Embryonic facial prominence (tissue), 1 donor: ENCODE results near the gene ANK3.

ENCODE experiments used
- DNase-seq: peaks from one replicate; pipeline ENCODE4 v3.0.0-alpha.2; 2016; ENCODE audit errors: extremely low spot score

The ANK3 gene

DNA sequence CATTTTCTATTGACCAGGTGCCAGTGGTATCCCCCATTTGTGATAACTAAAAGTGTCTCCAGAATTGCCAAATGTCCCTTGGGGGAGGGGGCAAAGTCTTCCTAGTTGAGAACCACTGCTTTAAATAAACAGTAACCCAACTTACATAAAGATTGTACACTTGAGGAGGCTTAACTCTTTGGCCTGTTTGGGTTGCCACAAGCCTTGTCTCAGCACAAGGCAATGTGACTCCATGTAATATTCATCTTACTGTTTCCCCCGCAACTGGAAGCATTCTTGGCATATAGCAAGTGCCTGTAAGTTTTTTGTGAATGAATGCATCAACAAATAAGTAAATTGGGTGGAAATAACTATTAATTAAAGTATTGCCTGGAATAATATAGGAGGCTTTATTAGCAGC lies 108.3 kb downstream of the ANK3 start:
- DNase-seq, result no peak

DNA sequence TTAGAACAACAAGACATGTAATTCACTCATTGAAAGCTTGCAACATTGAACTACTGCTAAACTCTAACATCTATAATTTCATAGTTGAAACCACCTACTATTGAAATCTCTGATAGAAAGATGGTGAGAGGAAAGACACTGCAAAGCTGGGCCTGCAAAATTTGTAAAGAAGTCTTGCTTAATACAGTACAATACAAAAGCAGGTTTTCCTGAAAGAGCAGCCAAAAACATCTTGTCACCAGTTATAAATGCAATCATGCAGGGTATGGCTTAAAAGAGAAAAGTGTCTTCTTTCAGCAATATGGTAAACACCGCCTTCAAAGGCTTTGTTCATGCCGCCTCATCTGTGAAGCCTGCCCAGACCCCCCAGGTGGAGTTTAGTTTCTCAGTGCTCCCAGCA lies 109.2 kb downstream of the ANK3 start:
- DNase-seq, result no peak

DNA sequence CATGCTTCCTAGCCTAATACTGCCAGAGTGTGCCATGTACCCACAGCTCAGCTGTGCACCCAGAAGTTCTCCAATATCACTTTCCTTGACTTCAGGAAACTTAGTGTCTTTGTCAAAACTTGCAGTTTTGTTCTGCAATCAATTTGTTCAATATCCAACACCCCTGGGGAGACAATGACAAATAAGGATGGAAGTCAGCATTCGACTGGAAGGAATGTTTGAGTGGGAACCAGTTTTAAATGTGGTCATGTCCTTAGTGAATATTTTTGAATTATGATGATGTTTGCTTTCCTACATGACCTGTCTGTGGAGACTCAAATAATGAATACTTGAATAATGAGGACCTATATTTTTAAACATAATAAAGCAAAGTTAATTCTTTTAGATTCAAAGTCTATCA lies 112.0 kb downstream of the ANK3 start:
- no peak for DNase-seq

DNA sequence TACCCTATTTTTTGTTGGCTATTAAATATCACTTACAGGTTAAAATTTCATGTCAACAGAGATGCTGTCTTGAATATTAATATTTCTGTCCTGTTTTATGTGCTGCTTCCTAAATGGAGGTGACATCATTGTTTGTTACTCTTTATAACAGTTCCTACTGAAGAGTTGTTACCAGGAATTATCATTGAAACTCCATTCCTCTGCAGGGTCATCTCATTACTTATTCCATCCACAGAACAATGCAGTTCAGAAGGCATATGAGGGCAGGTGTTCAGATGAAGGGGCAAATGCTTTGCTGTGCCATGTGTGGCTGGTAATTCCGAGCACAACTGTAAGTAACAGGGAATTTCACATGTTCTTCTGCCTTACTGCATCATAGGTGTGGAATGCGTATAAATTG lies 113.4 kb downstream of the ANK3 start:
- no peak for DNase-seq

DNA sequence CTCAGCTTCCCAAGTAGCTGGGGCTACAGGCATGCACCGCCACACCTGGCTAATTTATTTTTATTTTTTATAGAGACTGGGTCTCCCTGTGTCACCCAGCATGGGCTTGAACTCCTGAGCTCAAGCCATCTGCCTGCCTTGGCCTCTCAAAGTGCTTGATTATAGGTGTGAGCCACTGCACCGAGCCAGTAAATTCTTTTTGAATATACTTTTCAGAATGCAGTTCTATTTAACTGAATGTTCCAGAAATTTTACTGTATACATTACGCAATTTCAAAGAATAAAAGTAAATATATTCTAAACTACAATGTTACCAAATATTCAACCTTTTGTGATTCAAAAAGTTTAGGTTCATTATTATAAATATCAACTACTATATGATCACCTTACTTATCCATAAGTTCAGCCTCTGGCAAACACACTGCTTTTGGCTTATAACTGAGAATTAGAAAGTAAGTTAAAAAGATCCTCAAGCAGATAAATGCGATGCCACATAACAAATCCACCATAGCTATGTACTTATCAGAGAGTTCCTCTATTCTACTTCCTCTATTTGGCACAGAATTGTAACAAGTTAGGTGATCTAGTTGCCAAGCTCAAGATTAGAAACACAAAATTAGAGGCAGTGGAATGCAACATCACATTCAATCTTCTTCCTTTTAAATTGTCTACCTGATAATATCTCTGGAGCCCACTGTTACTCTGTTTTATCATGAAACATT lies 118.2 kb downstream of the ANK3 start:
- no peak for DNase-seq

DNA sequence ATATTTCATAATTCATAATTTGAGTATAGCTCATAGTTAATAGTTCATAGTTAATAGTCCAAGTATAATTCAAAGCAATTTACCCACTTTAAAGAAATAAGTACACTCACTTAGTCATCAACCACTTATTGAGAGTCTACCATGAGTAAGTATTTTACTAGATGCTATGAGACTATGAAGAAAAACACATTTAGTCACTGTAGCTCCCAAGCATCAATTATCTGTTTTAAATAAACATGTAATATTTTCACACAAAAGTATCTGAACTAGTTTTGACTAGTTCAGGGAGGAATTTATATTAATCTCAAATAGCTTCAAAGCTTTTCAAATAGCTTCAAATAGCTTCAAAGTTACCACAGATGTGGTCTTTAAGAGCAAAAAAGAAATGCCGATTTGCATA lies 119.2 kb downstream of the ANK3 start:
- DNase-seq, result no peak

DNA sequence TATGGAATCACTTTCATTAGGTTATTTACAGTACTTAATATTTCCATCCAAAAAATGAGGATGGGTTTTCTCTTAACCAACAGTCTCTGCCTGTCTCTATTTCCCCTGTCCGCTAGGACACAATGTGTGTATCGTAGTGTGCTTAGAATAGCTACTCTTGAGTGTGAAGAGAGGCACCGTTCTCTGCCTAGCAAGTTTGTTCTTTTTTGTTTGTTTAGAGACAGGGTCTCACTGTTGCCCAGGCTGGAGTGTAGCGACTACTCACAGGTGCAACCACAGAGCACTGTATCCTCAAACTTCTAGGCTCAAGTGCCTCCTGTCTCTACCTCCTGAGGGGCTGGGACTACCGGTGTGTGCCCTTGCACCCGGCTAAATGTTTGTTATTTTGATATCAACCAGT lies 121.9 kb downstream of the ANK3 start:
- DNase-seq, result no peak

DNA sequence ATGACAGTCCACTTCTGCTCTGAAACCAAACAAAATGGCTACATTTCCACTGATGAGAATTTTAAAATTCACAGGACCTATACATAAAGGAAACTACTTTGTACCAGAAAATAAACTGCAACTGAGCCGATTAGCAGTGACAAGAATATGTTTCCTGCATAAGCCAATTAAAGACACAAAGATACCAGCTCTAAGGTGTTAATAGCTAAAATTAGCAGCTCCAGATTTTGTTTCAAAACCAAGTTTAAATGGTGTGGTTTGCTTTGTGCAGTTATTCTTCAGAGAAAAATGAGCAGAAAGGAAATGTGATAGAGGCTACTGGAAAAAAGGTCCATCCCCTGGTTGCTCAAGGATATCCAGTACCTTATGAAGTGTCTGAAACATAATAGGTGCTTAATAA lies 123.2 kb downstream of the ANK3 start:
- no peak for DNase-seq

DNA sequence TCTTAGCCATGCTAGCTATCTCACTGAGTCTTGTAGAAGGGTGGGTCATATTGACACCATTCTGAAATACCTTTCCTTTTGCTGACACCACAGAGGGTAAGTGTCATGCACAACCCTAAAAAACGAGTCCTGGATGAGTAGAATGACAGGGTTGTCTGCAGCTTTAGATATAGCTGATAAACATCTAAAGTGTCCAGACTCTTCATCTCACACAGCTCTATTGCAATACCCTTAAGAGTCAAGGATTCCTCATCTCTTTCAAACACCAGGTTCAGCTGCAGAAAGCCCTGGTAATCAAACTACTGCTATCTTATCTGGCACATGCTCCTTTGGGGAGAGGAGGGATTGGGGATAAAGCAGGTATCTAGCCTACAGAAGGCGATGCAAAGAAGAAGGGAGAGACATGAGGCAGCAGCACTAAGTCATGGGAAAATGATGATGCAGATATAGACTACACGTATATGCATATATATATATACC lies 127.0 kb downstream of the ANK3 start:
- no peak for DNase-seq

DNA sequence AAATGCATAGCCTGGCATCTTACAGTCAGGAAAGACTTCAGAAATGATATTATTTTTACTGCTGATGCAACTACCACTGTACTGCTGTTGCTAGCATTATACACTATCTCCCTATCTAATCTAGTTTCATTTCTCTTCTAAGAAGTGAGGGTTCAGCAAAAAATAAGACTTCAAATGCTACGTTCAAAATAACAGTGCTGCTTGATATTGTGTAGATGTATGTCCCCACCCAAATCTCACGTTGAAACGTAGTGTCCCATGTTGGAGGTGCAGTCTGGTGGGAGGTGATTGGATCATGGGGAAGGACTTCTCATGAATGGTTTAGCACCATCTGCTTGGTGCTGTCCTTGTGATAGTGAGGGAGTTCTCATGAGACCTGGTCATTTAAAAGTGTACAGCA lies 129.4 kb downstream of the ANK3 start:
- DNase-seq, result no peak

DNA sequence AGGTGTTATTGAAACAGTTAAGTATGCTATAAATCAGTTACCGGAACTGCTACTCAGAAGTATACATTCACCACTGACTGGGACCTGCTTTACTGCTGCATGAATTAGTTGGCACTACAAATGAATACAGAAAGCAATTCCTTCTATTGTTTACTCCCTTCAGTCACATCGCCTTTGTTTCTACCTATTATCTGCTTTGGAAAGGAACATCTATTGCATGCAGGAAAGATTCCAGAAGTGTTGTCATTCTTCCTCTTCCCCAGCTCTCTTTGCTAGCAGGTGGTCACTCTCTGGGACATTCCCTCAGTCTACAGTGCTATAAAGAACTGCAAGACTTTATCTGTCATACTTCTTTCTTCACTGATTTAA lies 131.3 kb downstream of the ANK3 start:
- no peak for DNase-seq

DNA sequence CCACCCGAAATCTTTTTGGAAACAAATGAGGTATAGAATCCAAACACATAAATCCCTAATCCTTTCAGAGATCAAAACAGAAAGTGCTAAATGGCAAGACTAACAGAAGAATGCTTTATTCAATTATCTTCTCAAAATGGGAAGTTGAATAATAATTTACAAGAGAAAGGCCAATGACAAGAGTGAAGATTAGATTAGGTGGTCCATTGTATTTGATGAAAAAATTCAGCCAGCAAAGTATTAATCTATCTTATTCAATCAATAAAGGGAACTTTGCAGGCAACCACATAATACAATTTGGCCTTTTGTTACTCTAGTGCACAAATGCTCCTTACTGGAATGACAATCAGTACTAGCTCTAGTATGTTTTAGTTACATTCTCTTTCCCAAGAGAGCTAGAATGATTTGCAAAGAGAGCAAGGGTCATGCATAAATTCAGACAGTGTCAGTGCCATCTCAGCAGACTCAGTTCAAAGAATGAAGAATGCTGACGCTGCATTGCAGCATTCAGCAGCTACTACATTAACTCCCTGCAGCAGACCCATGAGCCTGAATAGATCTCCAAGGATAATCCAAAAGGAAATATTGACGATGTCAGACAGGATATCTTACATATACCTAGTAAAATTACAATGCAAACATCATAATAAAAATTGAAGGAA lies 131.8 kb downstream of the ANK3 start:
- no peak for DNase-seq

DNA sequence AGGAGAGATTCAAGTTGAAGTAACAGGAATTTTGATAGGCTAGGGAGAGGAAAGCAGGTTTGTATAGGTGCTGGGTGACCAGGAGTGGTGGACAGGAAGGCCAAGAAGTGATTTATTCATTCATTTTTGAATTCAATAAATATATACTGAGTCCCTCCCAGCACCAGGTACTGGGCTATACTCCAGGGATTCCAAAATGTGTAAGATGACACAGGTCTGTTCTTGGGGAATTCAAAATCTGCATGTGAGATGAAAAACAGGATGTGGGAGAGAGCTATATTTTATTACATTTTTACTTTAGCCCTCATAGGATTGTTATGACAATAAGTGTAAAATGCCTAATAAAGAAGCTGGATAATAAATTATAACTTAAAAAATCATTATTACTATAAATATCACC lies 134.9 kb downstream of the ANK3 start:
- DNase-seq, result no peak

DNA sequence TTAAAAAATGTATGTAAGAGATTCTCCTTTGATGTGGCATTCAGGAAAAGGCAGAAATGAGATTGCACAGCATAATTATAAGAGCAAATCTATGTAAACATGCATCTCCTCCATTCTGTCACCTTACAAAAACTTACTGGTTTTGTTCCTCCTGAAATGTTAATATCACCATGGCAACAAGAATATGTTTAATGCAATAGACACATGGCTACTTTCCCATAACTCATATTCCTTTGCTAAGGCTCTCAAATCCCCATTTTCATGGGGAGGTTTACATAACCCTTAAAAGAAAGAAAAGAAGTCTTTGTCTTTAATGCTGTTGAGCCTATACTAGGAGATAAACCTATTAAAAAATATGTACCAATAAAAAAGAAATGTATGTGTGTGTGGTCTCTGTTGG lies 136.2 kb downstream of the ANK3 start:
- no peak for DNase-seq

DNA sequence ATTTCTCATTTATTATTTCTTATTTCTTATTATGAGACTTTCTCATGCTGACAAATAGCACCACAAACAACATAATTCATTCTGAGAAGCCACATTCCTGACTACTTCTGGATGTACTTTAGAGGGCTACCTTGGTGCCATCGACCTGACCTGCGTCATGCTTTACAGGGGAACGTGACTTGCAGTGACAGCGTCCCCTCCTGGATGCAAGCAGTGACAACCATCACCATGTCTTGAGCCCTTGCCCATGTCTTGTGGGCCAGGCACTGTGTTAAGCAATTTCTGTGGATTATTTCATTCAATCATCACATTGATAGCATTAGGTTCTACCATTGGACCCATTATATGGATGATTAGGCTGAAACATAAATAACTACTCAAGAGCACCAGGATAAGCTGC lies 137.0 kb downstream of the ANK3 start:
- DNase-seq, result no peak

DNA sequence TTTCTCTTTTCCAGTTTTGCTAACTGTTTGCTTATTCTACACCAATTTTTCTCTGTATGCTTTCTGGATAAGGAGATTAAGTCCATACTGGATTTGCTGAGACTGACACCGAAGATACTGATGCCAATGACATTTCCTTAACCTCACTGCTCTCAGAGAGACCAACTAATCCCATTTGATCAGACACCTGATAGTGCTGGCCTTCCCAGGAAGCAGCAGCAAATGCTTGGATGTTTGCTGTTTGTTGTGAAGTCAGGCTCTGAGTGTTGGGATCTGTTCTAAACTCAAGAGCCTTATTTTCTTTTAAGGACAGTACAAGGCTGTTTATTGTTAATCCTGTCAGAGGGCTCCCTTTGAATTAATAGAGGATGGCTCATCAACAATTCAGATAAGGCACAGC lies 143.3 kb downstream of the ANK3 start:
- no peak for DNase-seq

DNA sequence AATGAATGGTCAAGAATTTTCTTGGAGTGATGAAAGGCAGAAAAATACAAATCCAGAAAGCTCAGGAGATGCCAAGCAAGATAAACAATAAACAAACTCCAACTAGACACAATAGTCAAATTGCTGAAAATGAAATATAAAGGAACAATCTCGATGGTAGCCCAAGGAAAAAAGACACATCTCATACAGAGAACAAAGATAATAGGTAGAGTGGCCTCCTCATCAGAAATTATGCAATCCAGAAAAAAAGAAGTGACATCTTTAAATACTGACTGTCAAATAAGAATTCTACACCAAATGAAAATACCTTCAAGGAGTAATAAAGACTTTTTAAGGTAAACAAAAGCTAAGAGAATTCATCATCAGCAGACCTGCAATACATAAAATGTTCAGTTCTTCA lies 150.4 kb downstream of the ANK3 start:
- DNase-seq, result no peak

DNA sequence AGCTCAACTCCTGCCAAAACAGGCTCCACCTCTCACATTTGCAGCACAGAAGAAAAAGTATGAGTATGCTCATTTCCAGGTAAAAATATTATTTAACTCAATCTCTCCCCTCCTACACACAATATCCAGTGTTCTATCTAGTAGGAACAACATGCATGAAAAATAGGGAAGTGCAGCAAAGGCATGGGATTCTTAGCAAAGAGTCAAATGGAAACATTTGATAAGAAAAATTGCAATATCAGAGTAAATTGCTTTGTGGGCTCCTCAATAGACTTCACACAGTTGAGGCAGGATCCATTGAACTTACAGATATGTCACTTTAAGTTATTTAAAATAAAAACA lies 150.9 kb downstream of the ANK3 start:
- DNase-seq, result no peak

DNA sequence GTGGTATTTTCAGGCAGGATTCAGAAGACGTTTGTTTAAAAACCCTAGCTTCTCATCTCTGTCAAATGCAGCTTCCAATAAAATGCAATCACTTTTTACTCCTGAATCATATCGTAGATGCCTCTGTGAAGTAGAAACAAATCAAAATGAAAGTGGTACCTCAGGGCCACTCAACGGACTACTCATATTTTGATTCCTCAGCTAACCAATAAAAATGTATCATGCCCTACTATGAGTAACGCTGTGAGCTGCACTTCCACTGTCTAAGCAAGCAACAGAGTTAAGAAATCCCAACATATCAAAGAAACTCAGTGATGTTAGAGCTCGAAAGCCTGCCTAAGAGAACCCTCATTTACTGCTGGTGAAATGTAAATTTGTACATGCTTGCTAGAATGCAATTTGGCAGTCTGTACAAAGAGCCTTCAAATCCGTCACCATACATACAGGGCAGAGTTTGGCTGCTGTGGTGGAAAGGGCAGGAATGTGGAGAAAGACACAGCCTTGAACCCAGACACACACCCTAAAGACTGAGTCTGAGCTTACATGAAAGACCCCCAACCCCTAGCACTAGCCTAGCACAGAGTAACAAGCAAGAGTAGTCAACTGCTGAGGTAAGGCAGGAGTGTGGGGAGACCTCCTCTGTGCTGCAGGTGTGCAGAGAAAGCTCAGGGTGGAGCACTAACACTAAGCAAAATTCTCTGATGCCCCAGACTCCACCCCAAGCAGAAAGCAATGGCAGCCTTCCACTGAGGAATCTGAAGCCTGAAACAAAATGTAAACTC lies 151.5 kb downstream of the ANK3 start:
- DNase-seq, result no peak

DNA sequence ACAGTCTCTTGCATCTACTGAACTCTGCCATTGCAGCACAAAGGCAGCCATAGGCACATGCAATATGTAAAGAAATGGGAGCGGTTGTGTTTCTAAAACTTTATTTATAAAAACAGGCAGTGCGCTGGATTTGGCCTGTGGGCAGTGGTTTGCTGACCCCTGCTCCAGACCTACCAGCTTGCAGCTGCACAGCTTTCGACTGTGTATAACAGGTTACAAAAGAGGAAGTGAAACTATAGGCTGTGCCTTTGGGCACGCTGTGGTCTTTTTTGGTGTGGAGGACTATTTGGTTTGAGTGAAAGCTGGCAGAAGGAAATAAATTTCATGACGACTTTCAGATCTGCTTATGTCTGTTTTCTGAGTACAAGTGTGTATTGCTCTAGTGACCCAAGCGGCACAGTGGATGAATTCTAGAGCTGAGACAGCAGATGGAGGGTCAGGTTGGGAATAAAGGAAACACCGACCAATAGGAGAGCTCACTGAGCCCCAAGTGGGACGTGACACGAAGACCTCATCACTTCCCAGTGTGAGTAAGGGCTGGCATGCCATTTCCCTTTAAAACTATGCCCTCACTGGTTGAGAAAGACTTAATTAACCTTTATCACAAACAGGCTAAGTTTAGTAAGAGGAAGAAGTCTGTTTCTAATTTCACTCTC lies 152.7 kb downstream of the ANK3 start:
- no peak for DNase-seq

DNA sequence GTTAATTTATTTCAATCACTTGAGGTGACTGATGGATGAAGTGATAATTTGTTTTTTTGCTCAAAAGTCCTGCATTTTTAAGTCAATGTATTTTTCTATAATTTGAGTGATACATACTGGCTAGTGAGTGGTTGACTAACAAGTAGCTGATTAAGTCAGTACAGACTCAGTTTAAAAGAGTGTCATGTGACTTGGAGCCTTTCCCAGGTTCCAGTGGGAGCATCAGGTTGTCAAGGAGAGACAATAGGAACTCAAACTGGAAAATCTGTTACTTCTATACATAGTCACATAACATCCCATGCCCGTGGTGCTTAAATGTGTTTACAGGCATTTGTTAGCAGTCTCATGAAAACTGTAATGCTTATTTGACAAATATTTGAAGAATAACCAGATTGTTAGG lies 154.7 kb downstream of the ANK3 start:
- DNase-seq, result no peak

DNA sequence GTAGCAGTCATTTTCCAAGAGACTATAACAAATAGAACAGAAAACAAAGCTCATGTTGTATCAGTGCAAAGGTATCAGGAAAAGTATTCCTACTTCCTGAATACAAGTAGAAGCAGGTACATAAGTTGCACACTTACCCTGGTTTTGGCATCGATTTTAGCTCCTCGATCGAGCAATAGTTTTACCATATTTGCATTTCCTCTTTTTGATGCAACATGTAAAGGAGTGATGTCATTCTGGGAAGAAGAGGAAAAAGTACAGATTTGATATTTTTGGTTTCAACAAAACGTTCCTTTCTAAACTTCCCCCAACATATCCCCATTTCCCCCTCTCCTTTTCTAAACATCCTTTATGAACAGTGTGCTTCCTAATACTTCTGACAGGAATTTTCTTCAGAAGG lies 155.1 kb downstream of the ANK3 start:
- no peak for DNase-seq

DNA sequence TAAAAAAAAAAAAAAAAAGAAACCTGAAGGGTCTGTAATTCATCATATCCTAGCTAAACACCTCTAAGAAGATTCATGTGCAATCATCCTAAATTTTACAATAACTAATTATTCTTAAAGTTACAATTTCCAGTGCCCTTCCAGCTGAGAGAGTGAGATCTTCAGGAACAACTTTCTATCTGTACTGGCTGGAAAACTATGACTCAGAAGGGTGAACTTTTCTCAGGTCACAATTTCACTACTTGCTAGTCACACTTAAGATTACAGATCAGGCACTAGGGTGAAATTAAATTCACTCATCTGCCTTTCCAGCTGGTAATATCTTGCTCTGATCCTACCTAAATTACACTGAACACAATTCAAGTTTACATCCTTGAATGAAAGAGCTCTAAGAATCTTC lies 158.8 kb downstream of the ANK3 start:
- no peak for DNase-seq
